SK-N-MC (cell line): ENCODE results near the gene ALOX15B.
A peak's percentile ranks its signal among the peaks of the same experiment; 100 is the strongest.
"Not testable (repeated sequence)": the region's sequence is repeated elsewhere in the genome, so short reads cannot be mapped to it uniquely, and the experiment has no call there.

Source experiments
- DNase-seq: peaks from one replicate; pipeline ENCODE4 v3.0.0-alpha.2; 2011; ENCODE audit warnings: low read depth, low spot score
- H3K27ac ChIP-seq: fragments of 200-600 bp; sonication (generic); 2 replicates; pipeline ENCODE4 v1.5.1; 2016; ENCODE audit warnings: mixed run types
- H3K36me3 ChIP-seq: fragments of 200-600 bp; sonication (generic); 2 replicates; pipeline ENCODE4 v1.6.1; 2017; ENCODE audit warnings: antibody characterized with exemption, low read length, mixed read lengths; ENCODE audit not compliant: insufficient read depth
- H3K4me3 ChIP-seq: fragments of 200-600 bp; sonication (generic); 2 replicates; pipeline ENCODE4 v1.5.1; 2016
- H3K9ac ChIP-seq: fragments of 200-600 bp; sonication (generic); 2 replicates; pipeline ENCODE4 v1.8.0; 2017; ENCODE audit warnings: mixed run types, mixed read lengths; ENCODE audit not compliant: insufficient read length
- H3K9me3 ChIP-seq: fragments of 200-600 bp; sonication (generic); 2 replicates; pipeline ENCODE4 v1.6.1; 2017; ENCODE audit warnings: low read depth, mild to moderate bottlenecking, antibody characterized with exemption, low read length, moderate library complexity, mixed read lengths
- EZH2 ChIP-seq: fragments of 200-600 bp; sonication (generic); IDR thresholded peaks from one replicate; pipeline ENCODE4 v1.6.1; 2017; ENCODE audit warnings: antibody characterized with exemption
- FOXP2 ChIP-seq: optimal IDR thresholded peaks from 2 replicates; pipeline ENCODE3; 2011; ENCODE audit warnings: mild to moderate bottlenecking, moderate library complexity; ENCODE audit not compliant: insufficient read depth; ENCODE audit errors: extremely low read length, control extremely low read depth
- POLR2AphosphoS5 ChIP-seq: IDR thresholded peaks from 2 replicates; pipeline ENCODE4 v1.6.1; 2012; ENCODE audit warnings: mild to moderate bottlenecking, low read depth, low read length, borderline replicate concordance

The ALOX15B gene

DNA sequence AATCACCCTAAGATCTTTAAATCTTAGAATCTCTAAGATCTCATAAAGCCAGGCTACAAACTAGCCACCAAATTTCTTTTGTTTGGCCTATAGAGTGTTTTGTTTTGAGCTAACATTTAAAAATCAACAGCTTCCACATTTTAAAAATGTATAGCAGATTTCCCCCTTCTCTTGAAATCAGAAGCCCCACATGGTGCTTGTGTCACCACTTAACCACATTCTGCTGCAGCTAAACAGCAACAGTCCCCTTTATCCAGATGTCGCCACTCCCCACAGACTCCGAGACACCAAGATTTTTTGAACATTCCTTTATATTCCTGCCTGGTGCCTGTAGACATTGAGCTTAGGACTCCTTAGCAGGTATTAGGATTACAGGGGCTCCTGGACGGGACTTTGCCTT is 20.4 kb upstream of the ALOX15B start:
- Histone ChIP-seq H3K9me3 (no peaks in the 10 kb centered on the region), H3K4me3 (no peak overlapping the region), H3K36me3 (no peaks in the 10 kb centered on the region), H3K27ac (peak overlapping the region; percentile 72; the same call in 1 of the 2 replicates), H3K9ac (peak overlapping the region; percentile 37)
- TF ChIP-seq EZH2 (no peak), FOXP2 (no peak), POLR2AphosphoS5 (no peak)
- no peak for DNase-seq

DNA sequence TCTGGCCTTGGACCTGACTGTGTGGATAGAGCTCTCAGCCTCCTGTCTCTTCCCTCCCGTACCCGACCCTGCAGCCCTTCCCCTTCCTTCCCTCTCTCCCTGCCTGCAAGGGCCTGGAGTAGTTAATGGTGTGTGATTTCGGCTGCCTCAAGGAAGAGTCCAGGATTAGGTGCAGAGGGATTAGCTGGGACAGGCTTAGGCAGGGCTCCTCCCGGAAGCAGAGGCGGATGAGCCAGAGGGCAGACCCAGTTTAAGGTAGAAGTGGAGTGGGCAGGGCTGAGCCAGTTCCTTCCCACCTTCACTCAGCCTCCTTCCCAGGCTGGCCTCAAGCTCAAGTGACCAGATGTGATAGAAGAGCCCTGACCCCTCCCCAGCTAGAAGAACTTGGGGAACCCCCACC is 19.7 kb upstream of the ALOX15B start:
- Histone ChIP-seq H3K9me3 (no peaks in the 10 kb centered on the region), H3K9ac (no peak overlapping the region), H3K4me3 (no peak overlapping the region), H3K36me3 (no peaks in the 10 kb centered on the region), H3K27ac (no peak overlapping the region)
- no peak for DNase-seq
- no peak for TF ChIP-seq POLR2AphosphoS5
- TF ChIP-seq EZH2: no peak
- TF ChIP-seq FOXP2: no peak

DNA sequence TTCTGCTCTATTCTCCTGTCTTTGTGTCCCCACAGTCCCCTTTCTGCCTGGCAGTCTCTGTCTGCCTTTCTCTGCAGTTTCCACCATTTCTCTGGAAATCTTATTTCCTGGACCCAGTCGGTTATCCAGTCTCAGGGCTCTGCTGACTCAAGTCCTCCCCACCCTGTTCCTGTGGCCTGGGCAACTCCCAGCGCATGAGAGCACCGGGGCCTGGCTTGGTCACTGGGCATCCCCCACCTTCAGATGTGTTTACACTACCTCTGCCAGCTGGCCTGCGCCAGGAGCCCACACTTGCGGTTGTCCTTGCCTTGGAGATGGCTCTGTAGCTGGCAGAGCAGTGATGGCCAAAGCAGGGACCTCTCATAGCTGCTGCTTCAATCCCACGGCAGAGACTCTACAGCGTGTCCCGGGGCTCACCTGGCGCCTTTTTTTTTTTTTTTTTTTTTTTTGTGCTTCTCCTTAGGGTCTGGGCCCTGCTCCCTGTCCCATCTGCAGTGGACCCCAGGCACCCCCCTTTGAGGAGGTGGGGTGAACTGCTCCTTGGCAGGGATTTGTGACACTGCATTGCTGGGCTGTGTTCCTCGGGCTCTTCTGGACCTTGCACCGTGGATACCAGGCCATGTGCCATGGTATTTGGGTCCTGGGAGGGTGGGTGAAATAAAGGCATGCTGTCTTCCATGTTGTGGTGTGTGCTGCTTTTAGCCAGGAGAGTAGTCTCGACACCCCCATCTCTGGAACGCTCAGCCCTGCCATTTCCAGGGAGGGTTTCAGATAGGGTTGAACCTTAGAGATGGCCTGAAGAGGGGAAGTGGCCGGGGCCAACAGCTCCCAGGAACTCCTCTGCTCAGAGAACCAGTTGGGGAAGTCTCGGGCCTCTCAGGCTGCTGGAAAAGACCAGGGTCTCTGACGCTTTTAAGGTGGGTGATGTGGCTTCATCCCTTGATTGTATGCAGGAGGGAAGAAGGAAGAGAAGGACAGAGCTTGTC is 18.9 kb upstream of the ALOX15B start:
- Histone ChIP-seq H3K27ac (no peak overlapping the region), H3K36me3 (no peaks in the 10 kb centered on the region), H3K4me3 (no peak overlapping the region), H3K9ac (no peak overlapping the region), H3K9me3 (no peaks in the 10 kb centered on the region)
- no peak for DNase-seq
- TF ChIP-seq EZH2 (no peak), FOXP2 (no peak), POLR2AphosphoS5 (no peak)

DNA sequence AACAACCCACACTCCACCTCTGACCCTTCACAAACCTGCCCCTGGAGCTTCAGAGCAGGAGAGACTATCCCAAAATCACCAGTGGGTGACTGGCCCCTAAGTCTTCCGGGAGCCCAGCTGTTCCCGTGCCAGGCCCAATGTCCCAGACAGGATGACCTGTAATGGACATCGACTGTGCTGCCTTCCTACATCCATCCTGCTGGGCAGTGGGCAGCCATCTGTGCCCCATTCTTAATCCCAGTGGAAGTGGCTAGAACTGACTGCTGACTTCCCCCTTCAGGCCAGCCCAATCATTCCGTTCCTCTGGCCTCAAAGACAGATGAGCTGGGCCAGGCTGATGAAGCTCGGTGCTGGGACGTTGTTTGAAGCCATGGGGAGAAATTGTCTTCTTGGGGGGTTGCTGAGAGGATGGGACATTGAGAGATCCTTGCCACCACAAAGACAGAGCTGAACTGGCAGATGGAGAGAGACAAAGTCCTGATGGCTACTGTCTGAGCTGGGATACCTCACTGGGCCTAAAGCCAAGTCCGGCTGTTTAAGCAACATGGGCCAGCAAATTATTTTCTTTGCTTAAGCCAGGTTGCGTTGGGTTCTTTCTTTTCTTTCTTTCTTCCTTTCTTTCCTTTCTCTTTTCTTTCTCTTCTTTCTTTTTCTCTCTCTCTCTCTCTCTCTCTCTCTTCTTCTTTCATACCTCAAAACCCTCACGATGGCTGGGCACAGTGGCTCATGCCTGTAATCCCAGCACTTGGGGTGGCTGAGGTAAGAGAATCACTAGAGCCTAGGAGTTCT is 17.9 kb upstream of the ALOX15B start:
- TF ChIP-seq POLR2AphosphoS5 (no peak), EZH2 (no peak), FOXP2 (no peak)

DNA sequence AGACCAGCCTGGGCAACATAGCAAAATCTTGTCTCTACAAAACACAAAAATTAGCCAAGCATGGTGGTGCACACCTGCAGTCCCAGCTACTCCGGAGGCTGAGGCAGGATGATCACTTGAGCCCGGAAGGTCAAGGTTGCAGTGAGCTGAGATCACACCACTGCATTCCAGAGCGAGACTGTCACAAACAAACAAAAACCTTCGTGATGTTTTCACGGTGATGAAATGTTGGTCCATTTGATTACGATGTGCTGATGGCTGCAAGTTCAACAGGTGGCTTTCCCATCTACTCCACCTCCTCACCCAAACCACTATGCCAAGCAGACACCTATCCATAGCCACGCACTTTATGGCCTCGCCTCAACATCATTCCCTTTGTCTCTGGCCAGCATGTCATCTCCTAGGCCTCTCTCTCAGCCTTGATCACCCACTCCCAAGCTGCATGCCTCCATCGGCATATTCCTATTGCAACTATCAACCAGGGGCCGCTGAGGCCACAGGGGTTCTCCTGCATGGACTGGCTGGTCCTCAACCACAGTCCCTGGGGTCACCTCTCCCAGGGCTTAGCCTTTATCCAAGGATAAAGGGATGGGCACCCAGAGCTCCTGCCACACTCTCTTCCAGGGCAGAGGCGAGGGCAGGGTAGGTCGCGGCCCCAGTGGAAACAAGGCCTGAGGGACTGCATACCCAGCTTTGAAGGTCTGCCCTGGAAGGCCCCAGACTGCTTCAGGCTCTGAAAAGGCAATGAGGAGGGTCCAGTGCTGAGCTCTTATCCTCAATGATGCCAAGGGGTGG is 17.1 kb upstream of the ALOX15B start:
- DNase-seq: no peak
- TF ChIP-seq EZH2: no peak
- TF ChIP-seq POLR2AphosphoS5: no peak
- TF ChIP-seq FOXP2: no peak
- no peak overlapping the region for H3K27ac ChIP-seq
- H3K9me3 ChIP-seq: no peaks in the 10 kb centered on the region
- H3K36me3 ChIP-seq: no peaks in the 10 kb centered on the region
- H3K4me3 ChIP-seq: no peak overlapping the region
- no peak overlapping the region for H3K9ac ChIP-seq

More for the DNA sequence above, 17.9 kb upstream of the ALOX15B start:
- H3K9me3 ChIP-seq: no peaks in the 10 kb centered on the region
- no peak overlapping the region for H3K9ac ChIP-seq
- H3K27ac ChIP-seq: no peak overlapping the region
- DNase-seq: no peak
- no peaks in the 10 kb centered on the region for H3K36me3 ChIP-seq
- H3K4me3 ChIP-seq: no peak overlapping the region

DNA sequence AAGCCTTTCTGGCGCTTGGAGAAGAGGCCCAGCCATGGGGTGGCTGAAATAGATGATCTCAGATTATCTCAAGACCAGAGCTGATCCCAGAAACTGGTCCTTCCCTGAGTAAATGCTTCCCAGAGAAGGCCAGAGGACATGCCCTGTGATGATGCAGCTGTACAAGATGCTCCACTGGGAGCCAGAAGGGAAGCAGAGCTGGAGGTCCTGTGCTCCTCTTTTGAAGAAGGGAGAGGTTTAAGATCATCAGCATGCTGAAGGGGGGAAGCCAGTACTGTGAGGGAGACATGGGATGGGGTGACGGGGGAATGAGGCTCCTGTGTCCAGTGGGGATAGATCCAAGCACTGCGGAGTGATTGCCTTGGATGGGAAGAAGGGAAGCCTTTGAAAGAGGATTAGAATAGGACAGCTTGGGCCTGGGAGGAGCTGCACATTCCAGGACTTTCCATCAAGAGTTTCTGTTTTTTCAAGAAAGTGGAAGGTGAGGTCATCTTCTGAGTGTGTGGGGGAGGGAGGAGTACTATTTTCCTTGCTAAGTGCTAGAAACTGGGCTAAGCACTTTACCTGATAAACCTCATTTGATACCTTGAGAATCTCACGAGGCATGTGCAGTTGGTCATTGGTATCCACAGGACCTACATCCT is 16.4 kb upstream of the ALOX15B start:
- Histone ChIP-seq H3K4me3 (no peak overlapping the region), H3K9me3 (no peaks in the 10 kb centered on the region), H3K36me3 (no peaks in the 10 kb centered on the region), H3K27ac (no peak overlapping the region), H3K9ac (no peak overlapping the region)
- DNase-seq: no peak
- TF ChIP-seq POLR2AphosphoS5: no peak
- TF ChIP-seq FOXP2: no peak
- no peak for TF ChIP-seq EZH2

DNA sequence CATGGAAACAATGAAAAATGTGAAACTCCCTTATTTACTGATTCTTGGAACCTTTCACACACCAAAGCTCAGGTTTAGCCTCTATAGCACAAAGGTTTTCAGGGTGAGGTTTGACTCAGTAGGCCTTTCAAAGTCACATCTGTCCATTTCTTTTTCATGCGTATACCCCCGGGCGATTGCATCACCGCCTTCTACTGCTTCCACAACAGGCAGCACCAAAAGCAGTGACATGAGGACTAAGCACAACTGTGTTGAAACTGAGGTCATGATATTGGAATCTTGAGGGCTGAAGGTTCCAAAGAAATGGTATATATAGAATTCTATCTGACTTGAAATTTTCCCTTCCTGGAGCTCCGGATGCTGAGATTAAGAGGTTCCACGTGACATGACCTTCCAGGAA is 14.7 kb upstream of the ALOX15B start:
- not testable (repeated sequence) for DNase-seq, H3K9ac ChIP-seq, H3K9me3 ChIP-seq, H3K4me3 ChIP-seq, H3K27ac ChIP-seq, H3K36me3 ChIP-seq
